IMR-90 (cell line): ENCODE measurements around the gene SDC4. TPM values are rescaled to one million over a fixed set of nuclear protein-coding genes. Genes with fewer than 3 reads are reported as not detected.

Source experiments
- ATAC-seq: fragments of 200-7000 bp; cut with Tn5 transposase; 2 replicates; pipeline ENCODE4 v1.9.1; 2020; ENCODE audit warnings: low read depth, mild to moderate bottlenecking, moderate library complexity
- BruUV-seq: library from RNA; stranded (reverse); fragments of 400-500 nt; replicated peaks from 2 replicates; lab custom pipeline; 2021; lab: Mats Ljungman, UMichigan
- CTCF ChIA-PET: fragments of 300-600 bp; formaldehyde crosslinking; extraction: SDS; loops from one replicate; lab custom pipeline; 2021; ENCODE audit warnings: antibody characterized with exemption; lab: Yijun Ruan, JAX
- POLR2A ChIA-PET: fragments of 300-600 bp; sonication (Branson Sonifier 250); formaldehyde crosslinking; loops from one replicate; lab custom pipeline; 2022; ENCODE audit warnings: antibody characterized with exemption; ENCODE audit not compliant: unreplicated experiment; lab: Charles Lee
- DNase-seq: peaks from one replicate; pipeline ENCODE4 v3.0.0; 2013
- H2AFZ ChIP-seq: replicated peaks from 2 replicates; pipeline ENCODE3; 2013; ENCODE audit warnings: low read length, mild to moderate bottlenecking; ENCODE audit not compliant: poor library complexity
- H2AK5ac ChIP-seq: 2 replicates; pipeline ENCODE4 v1.6.1; 2013; ENCODE audit warnings: low read depth, low read length, inconsistent platforms
- H2AK9ac ChIP-seq: replicated peaks from 2 replicates; pipeline ENCODE3; 2013; ENCODE audit warnings: mild to moderate bottlenecking, low read depth, low read length, moderate library complexity; ENCODE audit not compliant: poor library complexity
- H2BK120ac ChIP-seq: 2 replicates; pipeline ENCODE4 v1.6.1; 2013; ENCODE audit warnings: low read depth, low read length, inconsistent platforms
- H2BK15ac ChIP-seq: 3 replicates; pipeline ENCODE4 v1.6.1; 2013; ENCODE audit warnings: low read depth, low read length, inconsistent platforms
- H2BK20ac ChIP-seq: 2 replicates; pipeline ENCODE4 v1.6.1; 2013; ENCODE audit warnings: low read depth, mild to moderate bottlenecking, inconsistent platforms, low read length, moderate library complexity
- H2BK5ac ChIP-seq: 2 replicates; pipeline ENCODE4 v1.6.1; 2013; ENCODE audit warnings: mild to moderate bottlenecking, low read depth, low read length, inconsistent platforms; ENCODE audit not compliant: poor library complexity, severe bottlenecking
- H3K14ac ChIP-seq: replicated peaks from 2 replicates; pipeline ENCODE4 v1.6.1; 2013; ENCODE audit warnings: low read depth, low read length, inconsistent platforms
- H3K18ac ChIP-seq: 2 replicates; pipeline ENCODE4 v1.6.1; 2013; ENCODE audit warnings: low read depth, low read length, control low read depth
- H3K23ac ChIP-seq: 2 replicates; pipeline ENCODE4 v1.6.1; 2013; ENCODE audit warnings: low read depth, low read length, inconsistent platforms
- H3K27ac ChIP-seq: 2 replicates; pipeline ENCODE4 v1.5.1; 2013; ENCODE audit warnings: mild to moderate bottlenecking, control low read depth, low read length; ENCODE audit not compliant: insufficient read depth
- H3K27me3 ChIP-seq: 2 replicates; pipeline ENCODE4 v1.6.1; 2013; ENCODE audit warnings: low read length; ENCODE audit not compliant: control insufficient read depth, insufficient read depth
- H3K36me3 ChIP-seq: 2 replicates; pipeline ENCODE4 v1.6.1; 2013; ENCODE audit warnings: low read length, mixed read lengths; ENCODE audit not compliant: control insufficient read depth, insufficient read depth
- H3K4ac ChIP-seq: 2 replicates; pipeline ENCODE4 v1.6.1; 2013; ENCODE audit warnings: low read depth, low read length, inconsistent platforms
- H3K4me1 ChIP-seq: 2 replicates; pipeline ENCODE4 v1.6.1; 2013; ENCODE audit warnings: low read length, mixed read lengths; ENCODE audit not compliant: control insufficient read depth, insufficient read depth
- H3K4me2 ChIP-seq: 2 replicates; pipeline ENCODE4 v1.6.1; 2013; ENCODE audit warnings: low read depth, mild to moderate bottlenecking, control low read depth, low read length, moderate library complexity
- H3K4me3 ChIP-seq: 2 replicates; pipeline ENCODE4 v1.5.1; 2013; ENCODE audit warnings: low read depth, mild to moderate bottlenecking, control low read depth, low read length, moderate library complexity; ENCODE audit not compliant: insufficient read depth
- H3K56ac ChIP-seq: 2 replicates; pipeline ENCODE4 v1.6.1; 2013; ENCODE audit warnings: low read length, inconsistent platforms; ENCODE audit not compliant: insufficient read depth; ENCODE audit errors: extremely low read depth
- H3K79me1 ChIP-seq, 2 experiments: 2 replicates each; pipeline ENCODE4 v1.6.1; 2013; ENCODE audit warnings: low read length in 2 of 2, inconsistent platforms in 1 of 2, low read depth in 1 of 2
- H3K9ac ChIP-seq: 2 replicates; pipeline ENCODE4 v1.6.1; 2013; ENCODE audit warnings: low read depth, low read length, control low read depth
- H3K9me1 ChIP-seq: 2 replicates; pipeline ENCODE4 v1.6.1; 2013; ENCODE audit warnings: low read length, inconsistent platforms; ENCODE audit not compliant: insufficient read depth
- H3K9me3 ChIP-seq: 2 replicates; pipeline ENCODE4 v1.6.1; 2013; ENCODE audit warnings: low read length; ENCODE audit not compliant: control insufficient read depth, insufficient read depth
- H4K20me1 ChIP-seq: 2 replicates; pipeline ENCODE4 v1.6.1; 2013; ENCODE audit warnings: low read length, inconsistent platforms; ENCODE audit not compliant: insufficient read depth
- H4K5ac ChIP-seq: 2 replicates; pipeline ENCODE4 v1.6.1; 2013; ENCODE audit warnings: mild to moderate bottlenecking, low read depth, low read length, control low read depth
- H4K8ac ChIP-seq, 2 experiments: 2 replicates each; pipeline ENCODE4 v1.6.1; 2013; ENCODE audit warnings: low read depth in 2 of 2, low read length in 2 of 2, control low read depth in 1 of 2, inconsistent platforms in 1 of 2
- H4K91ac ChIP-seq: 2 replicates; pipeline ENCODE4 v1.6.1; 2013; ENCODE audit warnings: low read depth, low read length, inconsistent platforms; ENCODE audit not compliant: insufficient read depth
- BHLHE40 ChIP-seq: fragments of 150-350 bp; IDR thresholded peaks from 2 replicates; pipeline ENCODE4 v1.6.1; 2016; ENCODE audit warnings: mild to moderate bottlenecking, low read depth, low read length
- CEBPB ChIP-seq: IDR thresholded peaks from 2 replicates; pipeline ENCODE4 v1.6.1; 2012; ENCODE audit warnings: low read depth, low read length, improper control_type of control experiment
- CHD1 ChIP-seq: IDR thresholded peaks from 2 replicates; pipeline ENCODE4 v1.6.1; 2012; ENCODE audit warnings: low read depth, low read length, improper control_type of control experiment
- ELK1 ChIP-seq: fragments of 150-350 bp; IDR thresholded peaks from 2 replicates; pipeline ENCODE4 v1.6.1; 2016; ENCODE audit warnings: low read depth, mild to moderate bottlenecking, low read length, moderate library complexity, borderline replicate concordance
- FOS ChIP-seq: fragments of 150-350 bp; IDR thresholded peaks from 2 replicates; pipeline ENCODE4 v1.6.1; 2016; ENCODE audit warnings: low read depth, low read length
- MAFK ChIP-seq: IDR thresholded peaks from 2 replicates; pipeline ENCODE4 v1.6.1; 2012; ENCODE audit warnings: low read depth, low read length, improper control_type of control experiment
- MAZ ChIP-seq: IDR thresholded peaks from 2 replicates; pipeline ENCODE4 v1.6.1; 2012; ENCODE audit warnings: low read depth, mild to moderate bottlenecking, low read length, improper control_type of control experiment, moderate library complexity, borderline replicate concordance
- MXI1 ChIP-seq: IDR thresholded peaks from 2 replicates; pipeline ENCODE4 v1.6.1; 2012; ENCODE audit warnings: low read depth, mild to moderate bottlenecking, low read length, moderate library complexity, borderline replicate concordance
- NFE2L2 ChIP-seq: fragments of 150-350 bp; IDR thresholded peaks from 2 replicates; pipeline ENCODE4 v1.6.1; 2016; ENCODE audit warnings: low read depth, mild to moderate bottlenecking, low read length
- POLR2A ChIP-seq: IDR thresholded peaks from 2 replicates; pipeline ENCODE4 v1.6.1; 2012; ENCODE audit warnings: mild to moderate bottlenecking, low read depth, low read length
- RAD21 ChIP-seq: IDR thresholded peaks from 2 replicates; pipeline ENCODE4 v1.6.1; 2012; ENCODE audit warnings: low read length, improper control_type of control experiment
- RCOR1 ChIP-seq: IDR thresholded peaks from 2 replicates; pipeline ENCODE4 v1.6.1; 2012; ENCODE audit warnings: mild to moderate bottlenecking, low read length, improper control_type of control experiment; ENCODE audit not compliant: insufficient replicate concordance
- RFX5 ChIP-seq: IDR thresholded peaks from 2 replicates; pipeline ENCODE4 v1.8.0; 2012; ENCODE audit warnings: low read depth, mild to moderate bottlenecking, low read length, moderate library complexity
- SMC3 ChIP-seq: fragments of 150-350 bp; IDR thresholded peaks from 2 replicates; pipeline ENCODE4 v1.6.1; 2016; ENCODE audit warnings: low read depth, mild to moderate bottlenecking, antibody characterized with exemption, low read length, moderate library complexity
- USF2 ChIP-seq: fragments of 150-350 bp; IDR thresholded peaks from 2 replicates; pipeline ENCODE4 v1.6.1; 2017; ENCODE audit warnings: mild to moderate bottlenecking, antibody characterized with exemption, low read length, low read depth
- WGBS, 2 experiments: methylation state at CpG; one replicate each; pipeline versions ENCODE4 v1.1.5 to v1.1.7; 2013; ENCODE audit warnings: missing lambda C conversion rate in 2 of 2; ENCODE audit not compliant: insufficient read length in 1 of 2; ENCODE audit errors: extremely low coverage in 2 of 2; 5-methylcytosine and 5-hydroxymethylcytosine counted together
- dilution Hi-C: fragments of 300-500 bp; cut with HindIII; formaldehyde crosslinking; loops from one replicate; pipeline ENCODE4 v1.14.3; 2018; ENCODE audit warnings: low sequenced_read_pairs; ENCODE audit not compliant: unreplicated experiment
- in situ Hi-C: fragments of 300-500 bp; cut with MboI; formaldehyde crosslinking; loops from 3 replicates; pipeline ENCODE4 v1.14.3; 2019; ENCODE audit warnings: low sequenced_read_pairs, inconsistent platforms, mixed read lengths
- intact Hi-C: fragments of 100-400 bp; cut with micrococcal nuclease; formaldehyde crosslinking; loops from 2 replicates; pipeline ENCODE4 v1.10.0; 2022
- polyA plus RNA-seq, 3 experiments: library from polyadenylated mRNA; depleted of rRNA; stranded (reverse); fragments of >200 nt; gene quantifications; 2 replicates each; pipeline ENCODE4 v1.2.3, GENCODE V29; 2012; ENCODE audit warnings: low replicate concordance in 1 of 3
- total RNA-seq: library from RNA; depleted of rRNA; stranded (reverse); fragments of >200 nt; gene quantifications from 2 replicates; pipeline ENCODE4 v1.2.3, GENCODE V29; 2012
- TF ChIP-seq, protein P1 (sequence below): conservative IDR thresholded peaks from 2 replicates; pipeline ENCODE4 v1.5.1; 2012; ENCODE audit warnings: mild to moderate bottlenecking, low read depth, low read length, improper control_type of control experiment

Gene SDC4
- total and polyA plus RNA-seq, 2 of the 4 experiments (the other 2 are of a cell fraction), result 203 to 265 TPM

- dilution Hi-C loops (no loop called here), in situ Hi-C loops (no loop called here), intact Hi-C loops (loop anchor here (5.0 kb wide), 1 partner anchor 263 kb away; the partner anchor contains the start of gene WFDC8)
- Histone ChIP-seq H3K79me1 (no peaks in the 10 kb centered on the region), H4K5ac (no peak overlapping the region), H2BK20ac (no peak overlapping the region), H2BK120ac (no peak overlapping the region), H2AK5ac (no peak overlapping the region), H3K9me1 (no peaks in the 10 kb centered on the region), H3K9ac (no peak overlapping the region), H2AK9ac (no peak overlapping the region), H3K27ac (no peak overlapping the region), H3K14ac (no peak overlapping the region), H3K18ac (no peak overlapping the region), H4K8ac (no peak overlapping the region), H3K4me1 (no peaks in the 10 kb centered on the region), H2BK15ac (no peak overlapping the region), H3K36me3 (no peaks in the 10 kb centered on the region), H2AFZ (no peak overlapping the region), H2BK5ac (no peak overlapping the region), H3K4me2 (no peak overlapping the region), H4K91ac (no peak overlapping the region), H3K4ac (no peak overlapping the region), H4K20me1 (no peaks in the 10 kb centered on the region), H3K56ac (no peak overlapping the region), H3K23ac (no peak overlapping the region), H3K9me3 (no peaks in the 10 kb centered on the region), H3K4me3 (no peak overlapping the region), H3K27me3 (peaks cover 34% of the 10 kb centered on the region)
- ATAC-seq, result no peak
- TF ChIP-seq MXI1 (no peak), SMC3 (no peak), RCOR1 (no peak), MAZ (no peak), RAD21 (no peak), CHD1 (no peak), FOS (no peak), NFE2L2 (no peak), RFX5 (no peak), POLR2A (no peak), BHLHE40 (no peak), CEBPB (no peak), USF2 (no peak), MAFK (no peak), ELK1 (no peak)
- TF ChIP-seq, protein P1, sequence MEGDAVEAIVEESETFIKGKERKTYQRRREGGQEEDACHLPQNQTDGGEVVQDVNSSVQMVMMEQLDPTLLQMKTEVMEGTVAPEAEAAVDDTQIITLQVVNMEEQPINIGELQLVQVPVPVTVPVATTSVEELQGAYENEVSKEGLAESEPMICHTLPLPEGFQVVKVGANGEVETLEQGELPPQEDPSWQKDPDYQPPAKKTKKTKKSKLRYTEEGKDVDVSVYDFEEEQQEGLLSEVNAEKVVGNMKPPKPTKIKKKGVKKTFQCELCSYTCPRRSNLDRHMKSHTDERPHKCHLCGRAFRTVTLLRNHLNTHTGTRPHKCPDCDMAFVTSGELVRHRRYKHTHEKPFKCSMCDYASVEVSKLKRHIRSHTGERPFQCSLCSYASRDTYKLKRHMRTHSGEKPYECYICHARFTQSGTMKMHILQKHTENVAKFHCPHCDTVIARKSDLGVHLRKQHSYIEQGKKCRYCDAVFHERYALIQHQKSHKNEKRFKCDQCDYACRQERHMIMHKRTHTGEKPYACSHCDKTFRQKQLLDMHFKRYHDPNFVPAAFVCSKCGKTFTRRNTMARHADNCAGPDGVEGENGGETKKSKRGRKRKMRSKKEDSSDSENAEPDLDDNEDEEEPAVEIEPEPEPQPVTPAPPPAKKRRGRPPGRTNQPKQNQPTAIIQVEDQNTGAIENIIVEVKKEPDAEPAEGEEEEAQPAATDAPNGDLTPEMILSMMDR, result no peak
- no peak for DNase-seq
- ChIA-PET POLR2A (no interaction called here), CTCF (interaction anchor here (1.5 kb wide), 1 partner anchor 457 kb away, joined by 5 read pairs; no protein-coding TSS in a partner anchor)
- no TSS peak for BruUV-seq
- 20% methylated on average over 1 of the region's 11 CpGs; no CpG with 5 or more reads in 1 of the 2 experiments for WGBS, 2 experiments
Observed at GRCh38 chr20:45313943-45314342, 34.3 kb downstream of the SDC4 start.
